Measurements from ENCODE around the gene SEC14L6.

The SEC14L6 gene

GRCh38 chr22:30495041-30495784 is 51.3 kb downstream of the SEC14L6 start:
- DNase-seq (ENCODE audit: low read depth in 2 of 2), result no peak

GRCh38 chr22:30492144-30492543 is 54.4 kb downstream of the SEC14L6 start:
- DNase-seq (ENCODE audit: low read depth in 2 of 2), result no peak

- no peak for DNase-seq (ENCODE audit: low read depth in 2 of 2)
These were observed 55.2 kb downstream of the SEC14L6 start for GRCh38 chr22:30491381-30491780.

- no peak for DNase-seq (ENCODE audit: low read depth in 2 of 2)
These were observed 56.1 kb downstream of the SEC14L6 start for GRCh38 chr22:30490399-30490798.

- no peak for DNase-seq (ENCODE audit: low read depth in 2 of 2)
These were observed 58.4 kb downstream of the SEC14L6 start for GRCh38 chr22:30488121-30488520.

DNA sequence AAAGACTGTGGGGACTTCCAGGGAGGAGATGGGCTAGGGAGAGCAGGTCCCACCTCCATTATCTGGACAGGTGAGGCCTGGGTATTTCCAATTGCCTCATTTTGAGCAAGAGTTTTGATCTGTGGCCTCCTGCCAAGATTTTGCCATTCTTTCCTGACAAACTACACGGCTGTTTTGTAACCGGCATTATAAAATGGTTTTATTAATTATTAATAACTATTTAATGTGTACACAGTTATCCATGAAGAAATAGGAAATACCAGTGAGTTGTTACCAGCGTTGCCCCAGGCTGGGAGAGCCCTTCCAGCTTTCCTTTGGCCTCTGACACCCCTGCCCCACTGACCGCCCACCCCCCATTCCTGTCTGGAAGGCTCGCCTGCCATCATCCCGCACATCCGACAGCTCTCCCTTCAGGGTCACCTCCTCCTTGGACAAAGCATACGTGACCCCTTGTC is 59.9 kb downstream of the SEC14L6 start:
- no peak for DNase-seq (ENCODE audit: low read depth in 2 of 2)

GRCh38 chr22:30486118-30486517 is 60.4 kb downstream of the SEC14L6 start:
- no peak for DNase-seq (ENCODE audit: low read depth in 2 of 2)

DNA sequence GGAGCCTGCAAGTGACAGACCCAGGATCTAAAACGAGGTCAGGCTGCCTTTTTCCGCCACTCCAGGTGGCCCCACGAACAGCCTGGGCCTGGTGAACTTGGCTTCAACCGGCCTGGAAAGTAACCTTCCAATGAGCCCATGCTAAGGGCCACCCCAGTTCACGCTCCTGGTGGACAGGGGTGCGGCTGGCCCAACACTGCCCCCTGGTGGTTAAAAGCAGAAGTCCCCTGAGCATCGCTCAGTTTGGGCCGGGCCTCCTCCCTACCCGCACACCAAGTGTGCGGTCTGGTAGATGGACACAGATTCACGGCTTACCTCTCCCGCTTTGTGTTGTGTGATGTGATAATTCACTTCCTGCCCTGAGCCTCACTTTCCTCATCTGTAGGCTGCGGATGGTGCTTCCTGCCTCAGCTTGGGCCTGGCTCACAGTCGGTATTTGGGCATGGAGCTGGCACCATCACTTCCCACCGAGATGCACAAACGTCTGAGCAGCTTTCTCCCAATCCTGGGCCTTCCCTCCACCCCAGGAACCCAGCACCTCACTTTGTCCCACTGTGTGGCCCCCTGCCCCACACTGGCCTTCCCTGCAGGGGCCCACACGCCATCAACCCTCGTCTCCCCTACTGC is 61.1 kb downstream of the SEC14L6 start:
- peak; percentile 58 to 64 for DNase-seq (ENCODE audit: low read depth in 2 of 2)

- no peak for DNase-seq (ENCODE audit: low read depth in 2 of 2)
These were observed 63.4 kb downstream of the SEC14L6 start for GRCh38 chr22:30483169-30483568.

DNA sequence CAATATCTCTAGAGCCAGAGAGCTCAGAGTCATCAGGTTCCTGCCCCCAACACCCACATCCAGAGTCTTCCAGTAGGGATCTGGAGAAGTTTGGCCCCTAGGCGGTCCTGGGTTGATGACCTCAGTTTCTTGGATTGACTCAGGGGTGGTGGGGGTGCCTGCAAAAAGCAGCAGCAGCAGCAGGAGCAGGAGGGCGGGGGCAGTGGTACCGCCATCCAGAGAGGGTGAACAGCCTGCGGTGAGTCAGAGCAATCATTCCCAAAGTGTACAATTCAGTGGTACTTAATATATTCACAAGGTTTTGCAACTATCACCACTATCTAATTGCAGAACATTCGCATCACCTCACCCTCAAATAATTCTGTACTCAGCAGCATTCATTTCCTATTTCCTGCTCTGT is 64.8 kb downstream of the SEC14L6 start:
- no peak for DNase-seq (ENCODE audit: low read depth in 2 of 2)

DNA sequence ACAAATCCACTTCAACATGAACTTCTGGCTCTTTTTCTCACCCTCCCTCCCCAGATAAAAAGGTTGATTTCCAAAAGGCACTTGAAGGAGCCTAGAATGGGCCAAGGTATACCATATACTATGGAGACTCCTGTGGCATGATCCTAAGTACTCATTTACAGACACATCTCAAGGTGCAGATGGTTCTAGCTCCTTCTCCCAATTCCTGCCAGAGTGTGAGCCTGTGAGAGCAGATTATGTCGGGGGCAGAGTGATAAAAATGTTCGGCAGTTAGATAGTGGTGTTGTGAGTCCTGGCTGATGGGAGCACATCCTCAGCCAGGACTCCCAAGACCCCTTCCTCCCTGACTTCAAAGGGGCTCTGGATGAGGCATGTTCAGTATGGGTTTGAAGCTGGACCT is 66.6 kb downstream of the SEC14L6 start:
- no peak for DNase-seq (ENCODE audit: low read depth in 2 of 2)

DNA sequence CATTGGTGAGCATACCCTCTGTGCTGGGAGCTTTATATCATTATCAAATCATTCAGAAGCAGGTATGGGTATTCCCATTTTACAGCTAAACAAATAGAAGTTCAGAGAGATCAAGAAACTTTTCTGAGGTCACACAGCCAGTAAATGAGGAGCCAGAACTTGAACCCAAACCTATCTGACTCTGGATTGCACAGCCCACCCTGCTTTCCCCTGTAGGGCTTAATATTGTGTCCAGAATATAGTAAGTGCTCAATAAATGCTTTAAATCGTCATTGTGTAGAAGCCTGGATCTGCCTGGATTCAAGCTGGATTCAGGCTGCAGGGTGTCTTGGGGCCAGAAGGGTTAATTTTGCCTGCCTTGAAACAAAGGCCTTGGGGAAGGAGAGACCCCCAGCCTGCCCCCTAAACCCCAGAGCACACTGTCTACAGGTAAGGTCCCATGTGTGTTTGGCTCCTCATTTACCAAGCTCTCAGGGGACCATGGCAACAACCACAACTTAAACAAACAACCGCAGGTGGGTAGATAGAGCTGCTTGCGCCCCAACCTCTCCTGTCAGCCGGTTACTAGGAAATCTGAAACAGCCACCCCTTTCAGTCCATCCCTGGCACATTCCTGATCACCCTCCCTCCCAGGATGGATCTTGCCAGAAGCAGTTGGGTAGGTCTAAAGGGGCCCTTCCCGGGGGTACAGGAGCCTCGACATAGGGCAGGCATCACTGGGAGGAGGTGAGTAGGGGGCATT is 71.7 kb downstream of the SEC14L6 start:
- DNase-seq (ENCODE audit: low read depth in 2 of 2), result no peak

DNA sequence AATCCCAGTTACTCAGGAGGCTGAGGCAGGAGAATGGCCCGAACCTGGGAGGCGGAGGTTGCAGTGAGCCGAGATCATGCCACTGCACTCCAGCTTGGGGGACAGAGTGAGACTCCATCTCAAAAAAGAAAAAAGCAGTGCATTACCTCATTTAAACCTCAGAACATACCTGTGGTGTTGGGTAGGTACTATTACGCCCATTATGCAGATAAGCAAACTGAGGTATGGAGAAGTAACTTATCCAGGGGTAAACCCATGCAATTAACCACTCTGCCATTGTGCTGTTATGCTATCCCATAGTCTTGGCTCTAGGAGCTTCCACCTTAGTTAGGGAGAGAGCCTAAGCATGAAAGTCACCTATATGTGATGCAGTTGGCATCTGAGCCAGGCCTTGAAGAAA is 72.4 kb downstream of the SEC14L6 start:
- DNase-seq (ENCODE audit: low read depth in 2 of 2), result no peak

DNA sequence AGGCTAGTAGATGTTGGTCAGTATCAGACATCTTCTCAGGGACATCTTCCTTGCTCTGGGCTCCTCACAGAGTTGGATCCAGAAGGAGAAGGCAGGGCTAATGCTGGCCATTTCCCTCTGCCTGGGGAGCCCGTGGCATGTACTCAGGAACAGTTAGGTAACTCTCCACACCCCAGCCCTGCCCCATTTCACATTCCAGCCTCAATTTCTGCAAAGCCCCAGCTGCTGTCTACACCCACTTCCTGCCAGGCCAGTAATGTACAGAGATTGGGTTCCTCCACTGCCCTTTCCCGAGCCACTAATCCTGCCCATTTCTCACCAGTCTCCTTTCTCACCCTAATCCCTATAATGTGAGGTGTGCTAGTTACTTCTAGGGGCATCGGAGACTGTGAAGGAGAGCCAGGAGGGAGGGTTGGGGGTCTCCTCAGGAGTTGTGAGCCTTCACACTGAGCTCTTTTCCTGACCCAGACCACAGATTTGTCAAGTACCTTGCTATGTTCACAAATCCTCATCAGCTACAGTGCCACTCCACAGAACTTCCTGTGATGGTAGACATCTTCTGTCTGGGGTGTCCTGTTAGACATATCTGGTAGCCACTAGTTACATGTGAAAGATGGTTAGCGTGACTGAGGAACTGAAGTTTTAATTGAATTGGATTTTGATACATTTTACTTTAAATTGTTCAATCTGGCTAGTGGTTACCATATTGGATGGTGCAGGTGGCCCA is 73.4 kb downstream of the SEC14L6 start:
- DNase-seq (ENCODE audit: low read depth in 2 of 2), result no peak
